ENCODE results near the gene DNAJC13. TPM values are rescaled to one million over a fixed set of nuclear protein-coding genes. Genes with fewer than 3 reads are reported as not detected.

The DNAJC13 gene
- total and polyA plus RNA-seq, 2 of the 8 experiments (the other 6 are each of a cell fraction or from before 2014, with no cell fraction given), result 7.9 to 28.8 TPM

- no peak overlapping the region for H3K23ac ChIP-seq (ENCODE audit: insufficient read length)
- H3K27ac ChIP-seq (ENCODE audit: low read depth, low read length), result peak overlapping the region; percentile 82; the same call in 1 of the 2 replicates
- no peak for TF ChIP-seq SAP30 (IDR thresholded peaks at IDR 0.05; ENCODE audit: insufficient read depth, insufficient replicate concordance, low read length)
- no peak for TF ChIP-seq TAF1 (IDR thresholded peaks at IDR 0.05; ENCODE audit: low read depth, low read length)
- no peak for TF ChIP-seq EZH2 (IDR thresholded peaks at IDR 0.05; ENCODE audit: low read depth, low read length, severe bottlenecking)
- no peak for TF ChIP-seq EP300 (IDR thresholded peaks at IDR 0.05; ENCODE audit: borderline replicate concordance in 1 of 2, low read depth in 2 of 2, low read length in 2 of 2)
These were observed 36.4 kb upstream of the DNAJC13 start for GRCh38 chr3:132380920-132381319.

More at GRCh38 chr3:132380920-132381319, 36.4 kb upstream of the DNAJC13 start:
- H3K56ac ChIP-seq (replicated peaks; ENCODE audit: insufficient read length, low read depth, low read length), result no peak overlapping the region
- H3K36me3 ChIP-seq (ENCODE audit: control insufficient read depth in 2 of 4, insufficient read depth in 4 of 4, low read length in 3 of 4), result no peaks in the 10 kb centered on the region
- H4K91ac ChIP-seq (replicated peaks; ENCODE audit: insufficient read length, low read length), result peak overlapping the region; percentile 91
- no peaks in the 10 kb centered on the region for H3K23me2 ChIP-seq (ENCODE audit: low read depth, low read length)
- H3K18ac ChIP-seq (ENCODE audit: extremely low read depth, low read length), result no peak overlapping the region
- no peak overlapping the region for H3K14ac ChIP-seq (ENCODE audit: insufficient read length)
- no peaks in the 10 kb centered on the region for H4K20me1 ChIP-seq (replicated peaks in 1 of 2; ENCODE audit: control insufficient read depth in 1 of 2, insufficient read depth in 2 of 2, low read length in 2 of 2)
- H3K4me3 ChIP-seq (ENCODE audit: extremely low read depth in 1 of 4, insufficient read depth in 2 of 4, low read depth in 3 of 4, low read length in 4 of 4), result no peak overlapping the region
- FAIRE-seq (no peak), DNase-seq (ENCODE audit: low read depth in 1 of 2, low spot score in 2 of 2) (no peak)
- peak overlapping the region; percentile 98 for H2BK5ac ChIP-seq (ENCODE audit: low read depth, low read length)
- H4K8ac ChIP-seq (ENCODE audit: extremely low read depth, insufficient read depth, low read length), result no peak overlapping the region
- peak overlapping the region; percentile 94; the same call in 1 of the 2 replicates for H2BK20ac ChIP-seq (ENCODE audit: low read length)
- no peak overlapping the region for H2BK15ac ChIP-seq (ENCODE audit: low read length)
- whole genome bisulfite sequencing, 2 experiments (ENCODE audit: extremely low coverage in 1 of 2, insufficient coverage in 1 of 2, insufficient read length in 1 of 2, insufficient replicate concordance in 2 of 2, low coverage in 1 of 2, low lambda C conversion rate in 2 of 2, missing lambda C conversion rate in 1 of 2), result 88% methylated on average over 1 of the region's 1 CpG; no CpG with 5 or more reads in 1 of the 2 experiments
- H2BK12ac ChIP-seq (ENCODE audit: low read depth, low read length), result peak overlapping the region; percentile 99; the same call in 1 of the 2 replicates
- H3K4ac ChIP-seq (replicated peaks; ENCODE audit: insufficient read length, low read depth, low read length), result peak overlapping the region; percentile 47
- no peaks in the 10 kb centered on the region; the same call in 1 of the 2 replicates for H3K79me1 ChIP-seq (ENCODE audit: low read depth, low read length)
- no peak overlapping the region for H2AFZ ChIP-seq (ENCODE audit: low read length)
- H2AK5ac ChIP-seq (ENCODE audit: low read depth, low read length), result peak overlapping the region; percentile 84; the same call in 1 of the 2 replicates
- H4K5ac ChIP-seq (ENCODE audit: insufficient read length, low read depth, low read length), result no peak overlapping the region
- H3K4me1 ChIP-seq (replicated peaks in 1 of 4; ENCODE audit: control insufficient read depth in 3 of 4, insufficient read depth in 4 of 4, low read length in 3 of 4), result peaks cover 18 to 25% (median 21%) of the 10 kb centered on the region in 4 experiments
- no peaks in the 10 kb centered on the region for H3K27me3 ChIP-seq (replicated peaks in 1 of 4; ENCODE audit: control insufficient read depth in 3 of 4, extremely low read depth in 1 of 4, insufficient read depth in 3 of 4, low read length in 3 of 4)
- POLR2A ChIA-PET (ENCODE audit: partially characterized antibody), result interaction anchor here (1.2 to 3.5 kb wide), 5 partner anchors 14 to 34 kb away, joined by 4 to 26 read pairs (median 7); no protein-coding TSS in a partner anchor
- H3K9me3 ChIP-seq (ENCODE audit: insufficient read depth in 2 of 2, low read depth in 1 of 2, low read length in 1 of 2), result peaks cover 2 to 6% of the 10 kb centered on the region in 2 experiments; a peak in 1 of 4 replicates
- CTCF ChIA-PET (ENCODE audit: partially characterized antibody), result interaction anchor here (1.0 to 3.5 kb wide), 5 partner anchors 16 to 37 kb away, joined by 3 to 27 read pairs (median 10); no protein-coding TSS in a partner anchor
- no peak overlapping the region; a peak in 1 of 4 replicates for H3K4me2 ChIP-seq (ENCODE audit: insufficient read depth in 1 of 2, low read depth in 2 of 2, low read length in 2 of 2)
- peaks cover 0 to 21% of the 10 kb centered on the region in 2 experiments; a peak in 2 of 4 replicates for H3K79me2 ChIP-seq (ENCODE audit: control insufficient read depth in 1 of 2, insufficient read depth in 2 of 2, low read length in 2 of 2)
- H2BK120ac ChIP-seq (replicated peaks; ENCODE audit: low read depth, low read length), result no peak overlapping the region
- H3K9ac ChIP-seq (replicated peaks in 1 of 4; ENCODE audit: extremely low read depth in 1 of 4, low read depth in 3 of 4, low read length in 3 of 4), result no peak overlapping the region
